ENCODE measurements around the gene CCDC57. TPM values are rescaled to one million over a fixed set of nuclear protein-coding genes. Genes with fewer than 3 reads are reported as not detected.

Gene CCDC57
- total RNA-seq, 1 donor from 2014 or later, result 92.1 TPM

GRCh38 chr17:82188001-82188961, 24.4 kb downstream of the CCDC57 start:
- no peaks in the 10 kb centered on the region for H3K27me3 Mint-ChIP-seq (ENCODE audit: low read depth)
- peaks cover 32% of the 10 kb centered on the region for H3K36me3 Mint-ChIP-seq
- no peaks in the 10 kb centered on the region for H3K4me1 Mint-ChIP-seq
- H3K4me3 Mint-ChIP-seq, result no peak overlapping the region
- no peak for DNase-seq (ENCODE audit: low spot score in 2 of 2, unreplicated experiment in 2 of 2)
- H3K9me3 Mint-ChIP-seq, result no peaks in the 10 kb centered on the region
- TF ChIP-seq, protein P1, sequence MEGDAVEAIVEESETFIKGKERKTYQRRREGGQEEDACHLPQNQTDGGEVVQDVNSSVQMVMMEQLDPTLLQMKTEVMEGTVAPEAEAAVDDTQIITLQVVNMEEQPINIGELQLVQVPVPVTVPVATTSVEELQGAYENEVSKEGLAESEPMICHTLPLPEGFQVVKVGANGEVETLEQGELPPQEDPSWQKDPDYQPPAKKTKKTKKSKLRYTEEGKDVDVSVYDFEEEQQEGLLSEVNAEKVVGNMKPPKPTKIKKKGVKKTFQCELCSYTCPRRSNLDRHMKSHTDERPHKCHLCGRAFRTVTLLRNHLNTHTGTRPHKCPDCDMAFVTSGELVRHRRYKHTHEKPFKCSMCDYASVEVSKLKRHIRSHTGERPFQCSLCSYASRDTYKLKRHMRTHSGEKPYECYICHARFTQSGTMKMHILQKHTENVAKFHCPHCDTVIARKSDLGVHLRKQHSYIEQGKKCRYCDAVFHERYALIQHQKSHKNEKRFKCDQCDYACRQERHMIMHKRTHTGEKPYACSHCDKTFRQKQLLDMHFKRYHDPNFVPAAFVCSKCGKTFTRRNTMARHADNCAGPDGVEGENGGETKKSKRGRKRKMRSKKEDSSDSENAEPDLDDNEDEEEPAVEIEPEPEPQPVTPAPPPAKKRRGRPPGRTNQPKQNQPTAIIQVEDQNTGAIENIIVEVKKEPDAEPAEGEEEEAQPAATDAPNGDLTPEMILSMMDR (IDR thresholded peaks at IDR 0.05; ENCODE audit: unreplicated experiment), result no peak
- H3K27ac Mint-ChIP-seq, result no peak overlapping the region

DNA sequence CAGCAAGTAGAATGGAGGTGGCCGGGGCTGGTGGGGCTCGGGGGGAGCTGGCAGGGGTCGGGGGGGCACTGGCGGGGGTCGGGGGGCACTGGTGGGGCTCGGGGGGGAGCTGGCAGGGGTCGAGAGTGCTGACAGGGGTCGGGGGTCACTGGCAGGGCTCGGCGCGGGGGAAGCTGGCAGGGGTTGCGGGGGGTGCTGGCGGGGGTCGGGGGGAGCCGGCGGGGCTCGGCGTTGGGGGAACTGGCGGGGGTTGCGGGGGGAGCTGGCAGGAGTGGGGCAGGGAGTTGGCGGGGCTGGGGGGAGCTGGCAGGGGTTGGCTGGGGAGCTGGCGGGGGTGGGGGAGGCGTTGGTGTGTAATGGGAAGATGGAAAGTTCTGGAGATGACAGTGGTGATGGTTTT, 25.1 kb downstream of the CCDC57 start:
- Mint-ChIP-seq H3K27ac (no peak overlapping the region), H3K9me3 (no peaks in the 10 kb centered on the region), H3K4me1 (no peaks in the 10 kb centered on the region), H3K4me3 (no peak overlapping the region), H3K27me3 (ENCODE audit: low read depth) (no peaks in the 10 kb centered on the region), H3K36me3 (peaks cover 31% of the 10 kb centered on the region)
- TF ChIP-seq, protein P1 (IDR thresholded peaks at IDR 0.05; ENCODE audit: unreplicated experiment), result no peak
- no peak for DNase-seq (ENCODE audit: low spot score in 2 of 2, unreplicated experiment in 2 of 2)

DNA sequence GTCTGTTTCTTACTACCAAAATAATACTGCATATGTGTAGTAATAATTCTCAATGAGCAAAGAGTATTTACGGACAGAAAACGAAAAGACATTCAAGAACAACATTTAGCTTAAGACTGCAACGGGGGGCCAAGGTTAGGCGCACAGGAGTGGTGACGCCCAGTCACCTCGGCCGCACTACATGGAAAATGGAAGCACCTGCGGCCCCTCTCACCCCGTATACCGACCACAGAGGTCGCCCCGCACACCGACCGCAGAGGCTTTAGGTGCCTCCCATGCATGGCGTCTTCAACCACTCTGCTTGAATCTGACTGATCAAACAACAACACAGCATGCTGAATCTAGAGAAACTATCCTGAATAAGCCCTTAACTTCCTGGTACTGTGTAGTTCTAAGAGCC, 26.4 kb downstream of the CCDC57 start:
- H3K27ac Mint-ChIP-seq, result no peak overlapping the region
- TF ChIP-seq, protein P1 (IDR thresholded peaks at IDR 0.05; ENCODE audit: unreplicated experiment), result no peak
- DNase-seq (ENCODE audit: low spot score in 2 of 2, unreplicated experiment in 2 of 2), result no peak
- H3K27me3 Mint-ChIP-seq (ENCODE audit: low read depth), result no peaks in the 10 kb centered on the region
- no peaks in the 10 kb centered on the region for H3K4me1 Mint-ChIP-seq
- no peaks in the 10 kb centered on the region for H3K9me3 Mint-ChIP-seq
- H3K36me3 Mint-ChIP-seq, result peaks cover 26% of the 10 kb centered on the region
- no peak overlapping the region for H3K4me3 Mint-ChIP-seq

DNA sequence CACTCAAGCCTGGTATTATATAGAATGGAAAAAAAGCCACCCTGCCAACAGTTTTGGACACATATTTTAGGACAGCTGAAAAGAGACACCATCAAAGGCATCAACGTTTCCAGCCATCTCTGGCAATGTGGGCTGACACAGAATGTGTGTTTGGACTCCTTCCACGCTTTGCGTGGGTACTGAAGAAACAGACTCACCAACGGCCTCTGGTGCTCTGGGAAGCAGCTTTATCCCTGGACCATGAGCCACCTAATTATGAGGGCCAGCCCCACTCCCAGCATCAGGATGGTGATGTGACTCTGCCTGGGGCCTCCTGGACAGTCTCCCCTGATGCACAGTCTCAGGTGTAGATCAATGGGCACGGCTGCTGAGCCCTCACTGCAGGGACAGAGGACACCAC, 27.9 kb downstream of the CCDC57 start:
- no peak for DNase-seq (ENCODE audit: low spot score in 2 of 2, unreplicated experiment in 2 of 2)
- TF ChIP-seq, protein P1 (IDR thresholded peaks at IDR 0.05; ENCODE audit: unreplicated experiment), result no peak
- Mint-ChIP-seq H3K4me1 (no peaks in the 10 kb centered on the region), H3K27ac (no peak overlapping the region), H3K4me3 (no peak overlapping the region), H3K9me3 (no peaks in the 10 kb centered on the region), H3K36me3 (peaks cover 28% of the 10 kb centered on the region), H3K27me3 (ENCODE audit: low read depth) (no peaks in the 10 kb centered on the region)

DNA sequence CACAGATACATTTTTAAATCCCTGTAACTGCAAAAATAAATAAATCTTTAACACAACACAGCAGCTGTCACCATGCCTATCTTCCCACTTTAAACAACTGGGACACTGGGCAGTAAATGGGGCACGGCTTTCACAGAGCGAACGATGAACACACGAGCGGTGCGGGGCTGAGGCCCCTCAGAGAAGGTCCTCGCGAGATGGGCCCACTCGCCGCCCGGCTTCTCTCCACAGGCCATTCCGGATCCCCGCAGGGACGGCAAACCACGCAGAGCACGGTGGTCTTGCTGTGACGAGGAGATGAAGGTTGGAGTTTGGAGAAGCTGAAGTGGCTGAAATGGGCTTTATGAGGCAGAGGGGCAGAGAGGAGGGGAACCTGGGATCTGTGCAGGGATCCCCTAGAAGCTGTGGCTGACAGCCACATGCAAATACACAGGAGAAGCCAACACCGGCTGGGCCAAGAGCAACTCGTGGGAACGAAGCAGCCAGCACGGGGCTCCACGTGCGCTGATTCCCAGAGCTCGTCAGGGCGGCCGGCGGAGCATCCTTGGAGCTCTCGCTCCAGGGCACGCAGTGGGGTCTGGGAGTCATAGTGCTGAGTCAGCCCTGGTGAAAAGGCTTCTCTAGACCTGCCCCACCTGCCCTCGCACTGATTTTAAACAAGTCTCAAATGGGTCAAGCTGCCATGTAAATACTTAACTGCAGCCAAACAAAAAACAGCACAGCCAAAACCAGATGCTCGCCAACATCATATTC, 31.7 kb downstream of the CCDC57 start:
- Mint-ChIP-seq H3K27ac (no peak overlapping the region), H3K4me1 (no peaks in the 10 kb centered on the region), H3K9me3 (no peaks in the 10 kb centered on the region), H3K4me3 (no peak overlapping the region), H3K27me3 (ENCODE audit: low read depth) (no peaks in the 10 kb centered on the region), H3K36me3 (peaks cover 27% of the 10 kb centered on the region)
- no peak for DNase-seq (ENCODE audit: low spot score in 2 of 2, unreplicated experiment in 2 of 2)
- TF ChIP-seq, protein P1 (IDR thresholded peaks at IDR 0.05; ENCODE audit: unreplicated experiment), result no peak
